ENCODE measurements around the gene AUTS2.
A peak's percentile ranks its signal among the peaks of the same experiment; 100 is the strongest.

Gene AUTS2

GRCh38 chr7:70703785-70704184 lies 1105.5 kb downstream of the AUTS2 start:
- TF ChIP-seq, protein P1, sequence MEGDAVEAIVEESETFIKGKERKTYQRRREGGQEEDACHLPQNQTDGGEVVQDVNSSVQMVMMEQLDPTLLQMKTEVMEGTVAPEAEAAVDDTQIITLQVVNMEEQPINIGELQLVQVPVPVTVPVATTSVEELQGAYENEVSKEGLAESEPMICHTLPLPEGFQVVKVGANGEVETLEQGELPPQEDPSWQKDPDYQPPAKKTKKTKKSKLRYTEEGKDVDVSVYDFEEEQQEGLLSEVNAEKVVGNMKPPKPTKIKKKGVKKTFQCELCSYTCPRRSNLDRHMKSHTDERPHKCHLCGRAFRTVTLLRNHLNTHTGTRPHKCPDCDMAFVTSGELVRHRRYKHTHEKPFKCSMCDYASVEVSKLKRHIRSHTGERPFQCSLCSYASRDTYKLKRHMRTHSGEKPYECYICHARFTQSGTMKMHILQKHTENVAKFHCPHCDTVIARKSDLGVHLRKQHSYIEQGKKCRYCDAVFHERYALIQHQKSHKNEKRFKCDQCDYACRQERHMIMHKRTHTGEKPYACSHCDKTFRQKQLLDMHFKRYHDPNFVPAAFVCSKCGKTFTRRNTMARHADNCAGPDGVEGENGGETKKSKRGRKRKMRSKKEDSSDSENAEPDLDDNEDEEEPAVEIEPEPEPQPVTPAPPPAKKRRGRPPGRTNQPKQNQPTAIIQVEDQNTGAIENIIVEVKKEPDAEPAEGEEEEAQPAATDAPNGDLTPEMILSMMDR (IDR thresholded peaks at IDR 0.05; ENCODE audit: insufficient read depth, low read length, missing control alignments), result no peak
- CTCF ChIA-PET, result interaction anchor here (1.1 to 1.8 kb wide), 3 partner anchors 13 to 662 kb away, joined by 4 to 10 read pairs (median 5); no protein-coding TSS in a partner anchor
- no peak overlapping the region for H3K4me3 ChIP-seq (ENCODE audit: low read depth, low read length)
- POLR2A ChIA-PET, result no interaction called here
- no peak for DNase-seq (ENCODE audit: low read depth, low spot score)

- H3K4me3 ChIP-seq (ENCODE audit: low read depth, low read length), result no peak overlapping the region
- DNase-seq (ENCODE audit: low read depth, low spot score), result no peak
- TF ChIP-seq, protein P1 (IDR thresholded peaks at IDR 0.05; ENCODE audit: insufficient read depth, low read length, missing control alignments), result no peak
- ChIA-PET POLR2A (no interaction called here), CTCF (interaction anchor here (1.1 to 2.1 kb wide), 2 partner anchors 10 to 12 kb away, joined by 4 to 8 read pairs; no protein-coding TSS in a partner anchor)
Measured at GRCh38 chr7:70704831-70705346, 1106.6 kb downstream of the AUTS2 start.

DNA sequence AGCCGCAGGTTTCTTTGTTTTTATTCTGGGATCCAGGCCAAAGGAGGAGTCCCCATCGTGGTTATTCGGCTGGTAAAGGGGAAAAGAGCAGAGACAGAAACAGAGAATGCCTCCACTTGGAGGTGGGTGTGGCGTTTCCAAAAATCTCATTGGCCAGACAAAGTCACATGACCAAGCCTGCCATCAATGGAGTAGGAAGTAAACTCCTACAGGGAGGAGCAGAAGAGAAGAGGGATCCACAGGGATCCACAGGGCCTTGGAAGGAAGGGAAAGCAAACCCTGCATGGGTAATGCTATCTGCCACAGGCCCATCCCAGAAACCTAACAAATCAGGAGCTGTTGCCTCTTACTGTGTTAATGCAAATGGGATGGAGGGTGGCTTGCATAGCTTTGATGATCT lies 1107.9 kb downstream of the AUTS2 start:
- DNase-seq (ENCODE audit: low read depth, low spot score), result no peak
- TF ChIP-seq, protein P1 (IDR thresholded peaks at IDR 0.05; ENCODE audit: insufficient read depth, low read length, missing control alignments), result no peak
- ChIA-PET CTCF (interaction anchor here (1.0 to 3.1 kb wide), 3 partner anchors 8 to 11 kb away, joined by 3 to 21 read pairs (median 8); no protein-coding TSS in a partner anchor), POLR2A (no interaction called here)
- H3K4me3 ChIP-seq (ENCODE audit: low read depth, low read length), result no peak overlapping the region

GRCh38 chr7:70706698-70707097 lies 1108.4 kb downstream of the AUTS2 start:
- TF ChIP-seq, protein P1 (IDR thresholded peaks at IDR 0.05; ENCODE audit: insufficient read depth, low read length, missing control alignments), result no peak
- CTCF ChIA-PET, result interaction anchor here (1.0 to 3.1 kb wide), 4 partner anchors 8 to 11 kb away, joined by 3 to 21 read pairs (median 6); no protein-coding TSS in a partner anchor
- no peak overlapping the region for H3K4me3 ChIP-seq (ENCODE audit: low read depth, low read length)
- POLR2A ChIA-PET, result no interaction called here
- no peak for DNase-seq (ENCODE audit: low read depth, low spot score)

DNA sequence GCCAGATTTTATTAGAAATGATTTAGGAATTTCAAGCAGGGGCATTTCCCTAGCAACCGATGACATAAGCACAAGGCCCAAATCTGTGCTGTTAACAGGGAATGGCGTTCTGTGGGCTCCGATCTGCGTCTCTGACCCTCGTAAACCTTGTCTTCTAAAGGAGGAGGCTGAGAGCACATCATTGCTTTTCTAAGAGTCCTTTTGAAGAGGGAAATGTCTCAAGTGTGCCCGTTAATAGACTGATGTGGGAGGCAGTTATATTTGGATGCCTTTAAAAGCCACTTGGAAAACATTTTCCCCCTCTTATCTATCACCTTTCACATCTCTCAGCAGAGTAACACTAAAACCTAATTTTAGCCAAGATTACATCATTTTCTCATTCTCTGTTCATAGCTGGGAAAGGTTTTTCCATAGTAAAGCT lies 1109.6 kb downstream of the AUTS2 start:
- DNase-seq (ENCODE audit: low read depth, low spot score), result no peak
- ChIA-PET POLR2A (no interaction called here), CTCF (interaction anchor here (1.0 to 3.1 kb wide), 3 partner anchors 9 to 665 kb away, joined by 3 to 21 read pairs (median 4); no protein-coding TSS in a partner anchor)
- TF ChIP-seq, protein P1 (IDR thresholded peaks at IDR 0.05; ENCODE audit: insufficient read depth, low read length, missing control alignments), result no peak
- no peak overlapping the region for H3K4me3 ChIP-seq (ENCODE audit: low read depth, low read length)

- DNase-seq (ENCODE audit: low read depth, low spot score), result peak; percentile 53
- TF ChIP-seq, protein P1 (IDR thresholded peaks at IDR 0.05; ENCODE audit: insufficient read depth, low read length, missing control alignments), result no peak
- H3K4me3 ChIP-seq (ENCODE audit: low read depth, low read length), result no peak overlapping the region
- ChIA-PET CTCF (interaction anchor here (2.2 kb wide), 2 partner anchors 12 to 13 kb away, joined by 6 to 10 read pairs; no protein-coding TSS in a partner anchor), POLR2A (interaction anchor here (0.8 kb wide), 1 partner anchor 14 kb away, joined by 3 read pairs; no protein-coding TSS in a partner anchor)
Measured at GRCh38 chr7:70710011-70710480, 1111.8 kb downstream of the AUTS2 start.
